ENCODE measurements around the gene NHERF2. TPM values are rescaled to one million over a fixed set of nuclear protein-coding genes. Genes with fewer than 3 reads are reported as not detected.

NHERF2 gene
- total RNA-seq, 2 experiments from 2014 or later, result 1.9 to 2.7 TPM

GRCh38 chr16:1982991-1983543, 43.6 kb upstream of the NHERF2 start:
- ATAC-seq, result no peak
- H3K9me3 Mint-ChIP-seq (ENCODE audit: low read depth), result no peaks in the 10 kb centered on the region
- peak overlapping the region; percentile 85 for H3K4me3 Mint-ChIP-seq
- intact Hi-C loops (cut with DNase I, micrococcal nuclease), result no loop called here
- no peak for DNase-seq
- H3K4me1 Mint-ChIP-seq, result peaks cover 16% of the 10 kb centered on the region
- ChIA-PET POLR2A (interaction anchor here (0.5 to 0.9 kb wide), 2 partner anchors 20 to 172 kb away, joined by 4 to 6 read pairs; partner anchors contain the start of gene TRAF7), CTCF (interaction anchor here (0.6 to 1.0 kb wide), 4 partner anchors 11 to 145 kb away, joined by 3 to 5 read pairs (median 4); partner anchors contain the start of gene TBL3)
- H3K36me3 Mint-ChIP-seq (ENCODE audit: low read depth), result peaks cover 21% of the 10 kb centered on the region
- peaks cover 17% of the 10 kb centered on the region for H3K27me3 Mint-ChIP-seq
- H3K27ac Mint-ChIP-seq, result no peak overlapping the region

- H3K4me3 Mint-ChIP-seq, result peak within 1 kb of the TSS; percentile 85
- H3K27ac Mint-ChIP-seq, result peak within 1 kb of the TSS; percentile 55
- ATAC-seq, result peak; percentile 84
- peaks cover 16% of the 10 kb centered on the region for H3K4me1 Mint-ChIP-seq
- POLR2A ChIA-PET, result interaction anchor here (0.5 to 2.4 kb wide), 2 partner anchors 19 to 20 kb away, joined by 4 to 10 read pairs; partner anchors contain the start of gene RPS2
- intact Hi-C loops (cut with DNase I, micrococcal nuclease), result loop anchor here in 1 of 2 experiments (1.0 kb wide), 2 partner anchors 11 to 40 kb away; partner anchors contain the start of genes MSRB1 and TBL3
- peaks cover 20% of the 10 kb centered on the region for H3K27me3 Mint-ChIP-seq
- CTCF ChIA-PET, result interaction anchor here (0.7 to 1.0 kb wide), 4 partner anchors 12 to 522 kb away, joined by 3 to 4 read pairs (median 4); partner anchors contain the start of gene TBL3
- no peaks in the 10 kb centered on the region for H3K9me3 Mint-ChIP-seq (ENCODE audit: low read depth)
- peak; percentile 84 for DNase-seq
- peaks cover 18% of the 10 kb centered on the region for H3K36me3 Mint-ChIP-seq (ENCODE audit: low read depth)
Measured at GRCh38 chr16:1983544-1984346, 43.0 kb upstream of the NHERF2 start, which contains the start of gene GFER. GFER (plus strand) TSS chr16:1984193; CDS start chr16:1984219, 26 bp downstream.

- Mint-ChIP-seq H3K4me1 (peaks cover 18% of the 10 kb centered on the region), H3K9me3 (ENCODE audit: low read depth) (no peaks in the 10 kb centered on the region), H3K27me3 (peaks cover 28% of the 10 kb centered on the region), H3K36me3 (ENCODE audit: low read depth) (peaks cover 15% of the 10 kb centered on the region), H3K4me3 (peak overlapping the region; percentile 85), H3K27ac (peak overlapping the region; percentile 55)
- ATAC-seq (peak; percentile 20), DNase-seq (no peak)
- ChIA-PET POLR2A (interaction anchor here (2.4 kb wide), 1 partner anchor 20 kb away, joined by 10 read pairs; the partner anchor contains the start of gene RPS2), CTCF (interaction anchor here (0.7 to 1.7 kb wide), 4 partner anchors 12 to 521 kb away, joined by 3 to 5 read pairs (median 4); partner anchors contain the start of gene TBL3)
- intact Hi-C loops (cut with DNase I, micrococcal nuclease), result loop anchor here in 1 of 2 experiments (1.0 kb wide), 2 partner anchors 12 to 41 kb away; partner anchors contain the start of genes MSRB1 and TBL3
Measured at GRCh38 chr16:1984347-1985225, 42.1 kb upstream of the NHERF2 start.

GRCh38 chr16:1985466-1986150, 41.1 kb upstream of the NHERF2 start:
- intact Hi-C loops (cut with DNase I, micrococcal nuclease), result no loop called here
- Mint-ChIP-seq H3K4me1 (peaks cover 18% of the 10 kb centered on the region), H3K27ac (no peak overlapping the region), H3K9me3 (ENCODE audit: low read depth) (no peaks in the 10 kb centered on the region), H3K36me3 (ENCODE audit: low read depth) (peaks cover 15% of the 10 kb centered on the region), H3K4me3 (peak overlapping the region; percentile 85), H3K27me3 (peaks cover 28% of the 10 kb centered on the region)
- ChIA-PET POLR2A (interaction anchor here (2.4 kb wide), 1 partner anchor 21 kb away, joined by 10 read pairs; the partner anchor contains the start of gene RPS2), CTCF (interaction anchor here (1.0 to 1.7 kb wide), 3 partner anchors 14 to 21 kb away, joined by 3 to 5 read pairs (median 5); partner anchors contain the start of genes RPS2 and TBL3)
- ATAC-seq (no peak), DNase-seq (no peak)

- H3K4me1 Mint-ChIP-seq, result peaks cover 19% of the 10 kb centered on the region
- ChIA-PET CTCF (no interaction called here), POLR2A (interaction anchor here (0.9 kb wide), 1 partner anchor 16 kb away, joined by 4 read pairs; no protein-coding TSS in a partner anchor)
- intact Hi-C loops (cut with DNase I, micrococcal nuclease), result no loop called here
- no peak overlapping the region for H3K4me3 Mint-ChIP-seq
- no peak for DNase-seq
- ATAC-seq, result no peak
- peaks cover 15% of the 10 kb centered on the region for H3K36me3 Mint-ChIP-seq (ENCODE audit: low read depth)
- no peak overlapping the region for H3K27ac Mint-ChIP-seq
- peaks cover 26% of the 10 kb centered on the region for H3K27me3 Mint-ChIP-seq
- H3K9me3 Mint-ChIP-seq (ENCODE audit: low read depth), result no peaks in the 10 kb centered on the region
Measured at GRCh38 chr16:1987198-1987597, 39.5 kb upstream of the NHERF2 start.

GRCh38 chr16:1989209-1990100, 37.2 kb upstream of the NHERF2 start, which contains the start of gene SYNGR3:
SYNGR3 (plus strand) TSS chr16:1989970; CDS start chr16:1990103, 133 bp downstream.
- intact Hi-C loops (cut with DNase I, micrococcal nuclease), result loop anchor here (2.0 to 10.0 kb wide), 4 partner anchors 17 to 525 kb away; partner anchors contain the start of genes ATP6V0C (in 1 of the 2), CRAMP1 (in 1 of the 2), EME2 (in 1 of the 2) and IFT140 (in 1 of the 2)
- H3K27ac Mint-ChIP-seq, result no peak within 1 kb of the TSS

GRCh38 chr16:1990101-1990350, 36.7 kb upstream of the NHERF2 start:
- no peak for ATAC-seq
- Mint-ChIP-seq H3K27ac (no peak overlapping the region), H3K9me3 (ENCODE audit: low read depth) (no peaks in the 10 kb centered on the region), H3K27me3 (peaks cover 15% of the 10 kb centered on the region), H3K4me1 (peaks cover 22% of the 10 kb centered on the region), H3K36me3 (ENCODE audit: low read depth) (peaks cover 15% of the 10 kb centered on the region), H3K4me3 (no peak overlapping the region)
- ChIA-PET POLR2A (interaction anchor here (2.0 kb wide), 1 partner anchor 25 kb away, joined by 13 read pairs; the partner anchor contains the start of gene RPS2), CTCF (interaction anchor here (1.5 kb wide), 1 partner anchor 151 kb away, joined by 6 read pairs; no protein-coding TSS in a partner anchor)
- no peak for DNase-seq
- intact Hi-C loops (cut with DNase I, micrococcal nuclease), result loop anchor here in 1 of 2 experiments (5.0 to 10.0 kb wide), 3 partner anchors 218 to 525 kb away; partner anchors contain the start of genes ATP6V0C, CRAMP1, EME2 and IFT140

More at GRCh38 chr16:1989209-1990100, 37.2 kb upstream of the NHERF2 start, which contains the start of gene SYNGR3:
- peaks cover 15% of the 10 kb centered on the region for H3K27me3 Mint-ChIP-seq
- peak within 1 kb of the TSS; percentile 56 for H3K4me3 Mint-ChIP-seq
- peaks cover 22% of the 10 kb centered on the region for H3K4me1 Mint-ChIP-seq
- no peaks in the 10 kb centered on the region for H3K9me3 Mint-ChIP-seq (ENCODE audit: low read depth)
- POLR2A ChIA-PET, result no interaction called here
- CTCF ChIA-PET, result interaction anchor here (1.6 kb wide), 1 partner anchor 15 kb away, joined by 5 read pairs; no protein-coding TSS in a partner anchor
- H3K36me3 Mint-ChIP-seq (ENCODE audit: low read depth), result peaks cover 15% of the 10 kb centered on the region
- DNase-seq (peak; percentile 47), ATAC-seq (no peak)

GRCh38 chr16:1990351-1991134, 36.2 kb upstream of the NHERF2 start:
- ATAC-seq, result no peak
- intact Hi-C loops (cut with DNase I, micrococcal nuclease), result loop anchor here in 1 of 2 experiments (5.0 to 10.0 kb wide), 3 partner anchors 218 to 524 kb away; partner anchors contain the start of genes ATP6V0C, CRAMP1, EME2 and IFT140
- CTCF ChIA-PET, result interaction anchor here (1.5 kb wide), 1 partner anchor 150 kb away, joined by 6 read pairs; no protein-coding TSS in a partner anchor

More at GRCh38 chr16:1990351-1991134, 36.2 kb upstream of the NHERF2 start:
- Mint-ChIP-seq H3K36me3 (ENCODE audit: low read depth) (peaks cover 15% of the 10 kb centered on the region), H3K9me3 (ENCODE audit: low read depth) (no peaks in the 10 kb centered on the region), H3K4me1 (peaks cover 19% of the 10 kb centered on the region), H3K27ac (peak overlapping the region; percentile 51), H3K4me3 (peak overlapping the region; percentile 56), H3K27me3 (peaks cover 15% of the 10 kb centered on the region)
- POLR2A ChIA-PET, result interaction anchor here (0.7 to 2.0 kb wide), 3 partner anchors 9 to 525 kb away, joined by 3 to 13 read pairs (median 4); partner anchors contain the start of genes NOXO1 and RPS2
- peak; percentile 70 for DNase-seq

Measured in activated CD4-positive, alpha-beta T cell treated with anti-CD3 and anti-CD28 coated beads for 36 hours (primary cell).